WTC11 (cell line): ENCODE results near the gene NFX1. TPM values are rescaled to one million over a fixed set of nuclear protein-coding genes. Genes with fewer than 3 reads are reported as not detected.
"Not testable (repeated sequence)": the region's sequence is repeated elsewhere in the genome, so short reads cannot be mapped to it uniquely, and the experiment has no call there.

Source experiments
- ATAC-seq: fragments of 200-7000 bp; cut with Tn5 transposase; 2 replicates; pipeline ENCODE4 v1.10.0; 2021; ENCODE audit warnings: mild to moderate bottlenecking, moderate library complexity
- CTCF ChIA-PET: fragments of 300-600 bp; sonication (Branson Sonifier 250); formaldehyde crosslinking; loops from one replicate; lab custom pipeline; 2021; ENCODE audit warnings: antibody characterized with exemption; lab: Charles Lee
- POLR2A ChIA-PET: fragments of 350-600 bp; sonication (Branson Sonifier 250); formaldehyde crosslinking; loops from one replicate; lab custom pipeline; 2021; ENCODE audit warnings: antibody characterized with exemption; lab: Charles Lee
- DNase-seq: peaks from one replicate; pipeline ENCODE4 v3.0.0; 2021; ENCODE audit warnings: low spot score
- H3K27ac Mint-ChIP-seq: 2 replicates; pipeline ENCODE4 v1.8.0; 2021; ENCODE audit warnings: mixed read lengths
- H3K27me3 Mint-ChIP-seq: 2 replicates; pipeline ENCODE4 v1.8.0; 2021; ENCODE audit warnings: low read depth, mild to moderate bottlenecking, moderate library complexity, mixed read lengths
- H3K36me3 Mint-ChIP-seq: 2 replicates; pipeline ENCODE4 v1.8.0; 2021; ENCODE audit warnings: mixed read lengths
- H3K4me1 Mint-ChIP-seq: 2 replicates; pipeline ENCODE4 v1.8.0; 2022; ENCODE audit warnings: mixed read lengths
- H3K4me3 Mint-ChIP-seq: 2 replicates; pipeline ENCODE4 v1.8.0; 2021; ENCODE audit warnings: mild to moderate bottlenecking, moderate library complexity, mixed read lengths
- H3K9me3 Mint-ChIP-seq: 2 replicates; pipeline ENCODE4 v1.8.0; 2021; ENCODE audit warnings: mixed read lengths
- AFF4 ChIP-seq: sonication (generic); formaldehyde crosslinking; IDR thresholded peaks from 2 replicates; pipeline ENCODE4 v1.8.1; 2023; ENCODE audit warnings: mild to moderate bottlenecking, missing genetic modification reagents, borderline replicate concordance
- ARID4B ChIP-seq: sonication (generic); formaldehyde crosslinking; IDR thresholded peaks from 2 replicates; pipeline ENCODE4 v1.8.0; 2023; ENCODE audit warnings: missing genetic modification reagents, mild to moderate bottlenecking, borderline replicate concordance
- ATF1 ChIP-seq: sonication (generic); formaldehyde crosslinking; IDR thresholded peaks from 2 replicates; pipeline ENCODE4 v1.8.1; 2023; ENCODE audit warnings: mild to moderate bottlenecking, moderate library complexity, missing genetic modification reagents
- ATF3 ChIP-seq: sonication (generic); formaldehyde crosslinking; conservative IDR thresholded peaks from 2 replicates; pipeline ENCODE4 v1.8.1; 2022; ENCODE audit warnings: mild to moderate bottlenecking, missing genetic modification reagents
- FOXP4 ChIP-seq: sonication (generic); formaldehyde crosslinking; IDR thresholded peaks from 2 replicates; pipeline ENCODE4 v1.8.0; 2022; ENCODE audit warnings: mild to moderate bottlenecking, missing genetic modification reagents
- GABPB1 ChIP-seq: sonication (generic); formaldehyde crosslinking; IDR thresholded peaks from 2 replicates; pipeline ENCODE4 v1.8.1; 2023; ENCODE audit warnings: mild to moderate bottlenecking, missing genetic modification reagents
- IRF2 ChIP-seq: sonication (generic); formaldehyde crosslinking; IDR thresholded peaks from 2 replicates; pipeline ENCODE4 v1.8.0; 2022; ENCODE audit warnings: low read depth, missing genetic modification reagents, borderline replicate concordance
- RELA ChIP-seq: sonication (generic); formaldehyde crosslinking; IDR thresholded peaks from 2 replicates; pipeline ENCODE4 v1.8.1; 2022; ENCODE audit warnings: missing genetic modification reagents, mild to moderate bottlenecking, borderline replicate concordance
- SOX15 ChIP-seq: fragments of 250-450 bp; sonication (Bioruptor Pico); IDR thresholded peaks from 2 replicates; pipeline ENCODE4 v1.9.0; 2021; ENCODE audit warnings: mild to moderate bottlenecking
- TCF7 ChIP-seq: sonication (generic); formaldehyde crosslinking; IDR thresholded peaks from 2 replicates; pipeline ENCODE4 v1.8.0; 2022; ENCODE audit warnings: mild to moderate bottlenecking, low read depth, missing genetic modification reagents, moderate library complexity
- TEAD4 ChIP-seq: sonication (generic); formaldehyde crosslinking; IDR thresholded peaks from 2 replicates; pipeline ENCODE4 v1.8.0; 2022; ENCODE audit warnings: mild to moderate bottlenecking, missing genetic modification reagents
- TP53 ChIP-seq: sonication (generic); formaldehyde crosslinking; IDR thresholded peaks from 2 replicates; pipeline ENCODE4 v1.8.1; 2023; ENCODE audit warnings: mild to moderate bottlenecking, missing genetic modification reagents
- ZNF138 ChIP-seq: sonication (generic); formaldehyde crosslinking; conservative IDR thresholded peaks from 2 replicates; pipeline ENCODE4 v1.8.1; 2022; ENCODE audit warnings: mild to moderate bottlenecking, moderate library complexity, missing genetic modification reagents
- ZNF416 ChIP-seq: fragments of 250-450 bp; sonication (Bioruptor Pico); IDR thresholded peaks from 2 replicates; pipeline ENCODE4 v1.9.0; 2021; ENCODE audit warnings: mild to moderate bottlenecking, inconsistent platforms
- total RNA-seq: library from RNA; stranded (reverse); gene quantifications from 3 replicates; pipeline ENCODE4 v1.2.3, GENCODE V29; 2021

The NFX1 gene
- total RNA-seq, 1 experiment from 2014 or later, result 30.9 TPM

- ATAC-seq, result no peak
- Mint-ChIP-seq H3K36me3 (no peaks in the 10 kb centered on the region), H3K27ac (peak overlapping the region; percentile 13; the same call in 1 of the 2 replicates), H3K9me3 (no peaks in the 10 kb centered on the region), H3K4me3 (no peak overlapping the region), H3K27me3 (no peaks in the 10 kb centered on the region), H3K4me1 (peaks cover 17% of the 10 kb centered on the region)
- CTCF ChIA-PET, result interaction anchor here (1.5 to 3.1 kb wide), 3 partner anchors 10 to 22 kb away, joined by 4 to 12 read pairs (median 4); partner anchors contain the start of gene AQP7
- TF ChIP-seq GABPB1 (CRISPR knock-in tag) (no peak), ZNF138 (CRISPR knock-in tag) (no peak), ZNF416 (CRISPR knock-in tag) (no peak), TEAD4 (CRISPR knock-in tag) (no peak), SOX15 (no peak), RELA (CRISPR knock-in tag) (no peak), TP53 (CRISPR knock-in tag) (no peak), IRF2 (CRISPR knock-in tag) (no peak), TCF7 (no peak), ATF3 (CRISPR knock-in tag) (no peak), AFF4 (CRISPR knock-in tag) (no peak), FOXP4 (CRISPR knock-in tag) (no peak), ATF1 (CRISPR knock-in tag) (no peak), ARID4B (CRISPR knock-in tag) (no peak)
- DNase-seq, result no peak
- POLR2A ChIA-PET, result no interaction called here
Measured at GRCh38 chr9:33393581-33393980, 103.3 kb downstream of the NFX1 start.

DNA sequence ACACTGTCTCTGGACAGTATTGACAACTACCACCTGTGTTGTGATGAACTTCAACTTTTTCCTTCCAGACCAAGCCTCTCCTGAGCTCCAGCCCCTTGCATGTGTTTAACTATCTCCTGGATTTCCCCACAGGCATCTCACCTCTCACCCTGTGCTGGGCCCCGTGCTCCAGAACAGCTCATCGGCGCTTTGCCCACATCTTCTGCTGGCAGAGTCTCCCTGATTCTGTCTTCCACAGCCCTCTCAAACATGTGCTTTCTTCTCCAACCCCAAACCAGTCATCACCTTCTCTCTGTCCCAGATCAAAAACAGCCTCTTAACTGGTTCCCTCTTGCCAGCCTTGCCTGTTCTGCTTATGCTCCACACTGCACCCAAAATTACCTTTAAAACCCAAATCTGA lies 103.7 kb downstream of the NFX1 start:
- H3K4me3 Mint-ChIP-seq, POLR2A ChIA-PET, DNase-seq, H3K27me3 Mint-ChIP-seq, H3K36me3 Mint-ChIP-seq, H3K9me3 Mint-ChIP-seq, ATAC-seq: not testable (repeated sequence)
- peak overlapping the region; percentile 13 for H3K27ac Mint-ChIP-seq
- H3K4me1 Mint-ChIP-seq, result peaks cover 17% of the 10 kb centered on the region
- CTCF ChIA-PET, result interaction anchor here (1.2 to 3.1 kb wide), 3 partner anchors 10 to 22 kb away, joined by 4 to 12 read pairs (median 4); partner anchors contain the start of gene AQP7

GRCh38 chr9:33395159-33395879 lies 105.0 kb downstream of the NFX1 start:
- H3K4me3 Mint-ChIP-seq, H3K36me3 Mint-ChIP-seq, H3K27me3 Mint-ChIP-seq, ATAC-seq, POLR2A ChIA-PET, DNase-seq, H3K9me3 Mint-ChIP-seq, H3K27ac Mint-ChIP-seq: not testable (repeated sequence)
- H3K4me1 Mint-ChIP-seq, result peaks cover 12% of the 10 kb centered on the region
- CTCF ChIA-PET, result interaction anchor here (0.6 to 1.4 kb wide), 4 partner anchors 19 to 58 kb away, joined by 3 to 5 read pairs (median 4); partner anchors contain the start of gene AQP3

DNA sequence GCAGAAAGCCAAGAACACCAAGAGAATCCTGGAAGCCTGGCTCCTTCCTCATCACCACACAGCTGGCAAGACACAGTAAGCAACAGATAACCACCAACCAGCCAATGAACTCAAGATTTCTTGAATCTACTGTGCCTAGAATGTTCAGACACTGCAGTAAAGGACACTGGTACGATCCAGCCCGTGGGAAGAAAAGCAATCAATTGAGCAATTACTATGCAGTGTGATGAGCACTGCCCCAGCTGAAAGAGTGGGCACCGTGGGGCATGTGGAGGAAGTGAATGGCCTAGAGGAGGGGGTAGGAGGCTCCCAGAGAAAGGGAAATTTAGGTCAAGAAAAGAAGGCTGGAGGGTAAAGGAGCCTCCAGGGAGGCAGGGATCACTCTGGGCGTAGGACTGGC lies 107.5 kb downstream of the NFX1 start:
- H3K36me3 Mint-ChIP-seq, POLR2A ChIA-PET, H3K4me3 Mint-ChIP-seq, DNase-seq, H3K4me1 Mint-ChIP-seq, H3K27ac Mint-ChIP-seq, H3K27me3 Mint-ChIP-seq, ATAC-seq, H3K9me3 Mint-ChIP-seq: not testable (repeated sequence)
- CTCF ChIA-PET, result interaction anchor here (1.5 kb wide), 1 partner anchor 23 kb away, joined by 7 read pairs; no protein-coding TSS in a partner anchor

DNA sequence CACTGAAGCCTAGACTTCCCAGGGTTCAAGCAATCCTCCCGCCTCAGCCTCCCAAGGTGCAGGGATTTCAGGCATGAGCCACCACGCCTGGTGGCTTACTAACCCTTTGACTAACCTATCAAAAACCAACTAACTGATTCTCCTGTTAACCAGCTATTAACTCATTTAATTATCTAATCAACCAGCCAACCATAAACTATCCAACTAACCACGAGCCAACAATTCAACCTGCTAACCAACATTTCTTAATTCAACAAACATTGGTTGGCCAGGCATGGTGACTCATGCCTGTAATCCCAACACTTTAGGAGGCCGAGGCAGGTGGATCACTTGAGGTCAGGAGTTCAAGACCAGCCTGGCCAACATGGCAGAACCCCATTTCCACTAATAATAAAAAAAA lies 108.7 kb downstream of the NFX1 start:
- CTCF ChIA-PET, result interaction anchor here (0.8 to 1.5 kb wide), 4 partner anchors 17 to 67 kb away, joined by 3 to 7 read pairs (median 6); no protein-coding TSS in a partner anchor
- POLR2A ChIA-PET, H3K27me3 Mint-ChIP-seq, H3K27ac Mint-ChIP-seq, H3K36me3 Mint-ChIP-seq, ATAC-seq, H3K4me1 Mint-ChIP-seq, H3K4me3 Mint-ChIP-seq, DNase-seq, H3K9me3 Mint-ChIP-seq: not testable (repeated sequence)
